ENCODE measurements around the gene GALNT17.

GALNT17 gene

GRCh38 chr7:71132127-71132376 lies at the start of gene GALNT17:
TSS of gene GALNT17 (plus strand) at chr7:71132144.
- H3K27ac ChIP-seq = no peak within 1 kb of the TSS
- ChIA-PET CTCF (no interaction called here), POLR2A (ENCODE audit: low non-redundant PET) (no interaction called here)
- no peak for DNase-seq (ENCODE audit: low spot score)
- no peak for TF ChIP-seq CTCF (conservative IDR thresholded peaks at IDR 0.05; ENCODE audit: low read depth)

GRCh38 chr7:71095266-71095860 lies 36.6 kb upstream of the GALNT17 start:
- no peak for DNase-seq (ENCODE audit: low spot score)
- POLR2A ChIA-PET (ENCODE audit: low non-redundant PET) = no interaction called here
- CTCF ChIA-PET = no interaction called here
- H3K27ac ChIP-seq = no peak overlapping the region
- no peak for TF ChIP-seq CTCF (conservative IDR thresholded peaks at IDR 0.05; ENCODE audit: low read depth)

- H3K27ac ChIP-seq = no peak overlapping the region
- POLR2A ChIA-PET (ENCODE audit: low non-redundant PET) = no interaction called here
- no peak for TF ChIP-seq CTCF (conservative IDR thresholded peaks at IDR 0.05; ENCODE audit: low read depth)
- CTCF ChIA-PET = no interaction called here
- DNase-seq (ENCODE audit: low spot score) = no peak
Observed at GRCh38 chr7:71096351-71096750, 35.6 kb upstream of the GALNT17 start.

- no peak overlapping the region for H3K27ac ChIP-seq
- POLR2A ChIA-PET (ENCODE audit: low non-redundant PET) = no interaction called here
- CTCF ChIA-PET = no interaction called here
Observed at GRCh38 chr7:71106226-71106625, 25.7 kb upstream of the GALNT17 start.

GRCh38 chr7:71112436-71112835 lies 19.5 kb upstream of the GALNT17 start:
- CTCF ChIA-PET = interaction anchor here (0.7 kb wide), 1 partner anchor 287 kb away, joined by 4 read pairs; no protein-coding TSS in a partner anchor
- H3K27ac ChIP-seq = no peak overlapping the region
- no peak for DNase-seq (ENCODE audit: low spot score)
- no peak for TF ChIP-seq CTCF (conservative IDR thresholded peaks at IDR 0.05; ENCODE audit: low read depth)
- POLR2A ChIA-PET (ENCODE audit: low non-redundant PET) = no interaction called here

More at GRCh38 chr7:71106226-71106625, 25.7 kb upstream of the GALNT17 start:
- TF ChIP-seq CTCF (conservative IDR thresholded peaks at IDR 0.05; ENCODE audit: low read depth) = no peak
- no peak for DNase-seq (ENCODE audit: low spot score)

GRCh38 chr7:71120096-71120495 lies 11.8 kb upstream of the GALNT17 start:
- TF ChIP-seq CTCF (conservative IDR thresholded peaks at IDR 0.05; ENCODE audit: low read depth) = no peak
- CTCF ChIA-PET = no interaction called here
- POLR2A ChIA-PET (ENCODE audit: low non-redundant PET) = no interaction called here

GRCh38 chr7:71129126-71129525 lies 2.8 kb upstream of the GALNT17 start:
- H3K27ac ChIP-seq = no peak overlapping the region
- TF ChIP-seq CTCF (conservative IDR thresholded peaks at IDR 0.05; ENCODE audit: low read depth) = no peak
- no peak for DNase-seq (ENCODE audit: low spot score)
- ChIA-PET POLR2A (ENCODE audit: low non-redundant PET) (no interaction called here), CTCF (no interaction called here)

More at GRCh38 chr7:71120096-71120495, 11.8 kb upstream of the GALNT17 start:
- no peak overlapping the region for H3K27ac ChIP-seq
- no peak for DNase-seq (ENCODE audit: low spot score)

Measured in RWPE1 (cell line).